ENCODE data around the gene PTGFRN.
A peak's percentile ranks its signal among the peaks of the same experiment; 100 is the strongest.
"Not testable (repeated sequence)": the region's sequence is repeated elsewhere in the genome, so short reads cannot be mapped to it uniquely, and the experiment has no call there.

The PTGFRN gene

GRCh38 chr1:116909512-116910378 is at the start of gene PTGFRN:
Gene PTGFRN (plus strand): TSS chr1:116909916. CDS start chr1:116910204, 288 bp downstream.
- no peak for TF ChIP-seq CTCF (IDR thresholded peaks at IDR 0.05; ENCODE audit: unreplicated experiment in 3 of 3)
- no peaks in the 10 kb centered on the region for H3K27me3 Mint-ChIP-seq (ENCODE audit: low read depth)
- peak within 1 kb of the TSS; percentile 92 to 97 (median 95) for H3K27ac Mint-ChIP-seq
- no peaks in the 10 kb centered on the region for H3K36me3 Mint-ChIP-seq (ENCODE audit: low read depth)
- H3K4me3 Mint-ChIP-seq = peak within 1 kb of the TSS; percentile 93 to 97 (median 94)
- H3K9me3 Mint-ChIP-seq = no peaks in the 10 kb centered on the region
- H3K4me1 Mint-ChIP-seq = peaks cover 7% of the 10 kb centered on the region

GRCh38 chr1:116860167-116860566 is 49.5 kb upstream of the PTGFRN start:
- H3K4me1 Mint-ChIP-seq = peaks cover 19% of the 10 kb centered on the region
- H3K27me3 Mint-ChIP-seq (ENCODE audit: low read depth); H3K4me3 Mint-ChIP-seq; H3K36me3 Mint-ChIP-seq (ENCODE audit: low read depth); H3K27ac Mint-ChIP-seq; H3K9me3 Mint-ChIP-seq: not testable (repeated sequence)

GRCh38 chr1:116861137-116861536 is 48.6 kb upstream of the PTGFRN start:
- H3K27ac Mint-ChIP-seq = no peak overlapping the region
- peaks cover 9% of the 10 kb centered on the region for H3K4me1 Mint-ChIP-seq
- H3K36me3 Mint-ChIP-seq (ENCODE audit: low read depth) = no peaks in the 10 kb centered on the region
- H3K27me3 Mint-ChIP-seq (ENCODE audit: low read depth) = no peaks in the 10 kb centered on the region
- H3K4me3 Mint-ChIP-seq = no peak overlapping the region
- no peaks in the 10 kb centered on the region for H3K9me3 Mint-ChIP-seq
- TF ChIP-seq CTCF (IDR thresholded peaks at IDR 0.05; ENCODE audit: unreplicated experiment in 3 of 3) = no peak

GRCh38 chr1:116863031-116863430 is 46.7 kb upstream of the PTGFRN start:
- not testable (repeated sequence) for H3K4me3 Mint-ChIP-seq; H3K4me1 Mint-ChIP-seq; H3K27ac Mint-ChIP-seq; H3K27me3 Mint-ChIP-seq (ENCODE audit: low read depth); H3K36me3 Mint-ChIP-seq (ENCODE audit: low read depth); H3K9me3 Mint-ChIP-seq

- H3K9me3 Mint-ChIP-seq; H3K27ac Mint-ChIP-seq; H3K27me3 Mint-ChIP-seq (ENCODE audit: low read depth); H3K4me3 Mint-ChIP-seq; H3K36me3 Mint-ChIP-seq (ENCODE audit: low read depth): not testable (repeated sequence)
- peaks cover 10% of the 10 kb centered on the region for H3K4me1 Mint-ChIP-seq
Observed at GRCh38 chr1:116866478-116866877, 43.2 kb upstream of the PTGFRN start.

GRCh38 chr1:116868385-116868784 is 41.3 kb upstream of the PTGFRN start:
- no peak for TF ChIP-seq CTCF (IDR thresholded peaks at IDR 0.05; ENCODE audit: unreplicated experiment in 3 of 3)
- Mint-ChIP-seq H3K4me3 (no peak overlapping the region), H3K9me3 (no peaks in the 10 kb centered on the region), H3K27me3 (ENCODE audit: low read depth) (no peaks in the 10 kb centered on the region), H3K36me3 (ENCODE audit: low read depth) (no peaks in the 10 kb centered on the region), H3K4me1 (peaks cover 21% of the 10 kb centered on the region), H3K27ac (no peak overlapping the region)

GRCh38 chr1:116869611-116870010 is 40.1 kb upstream of the PTGFRN start:
- Mint-ChIP-seq H3K9me3 (no peaks in the 10 kb centered on the region), H3K4me1 (peaks cover 28% of the 10 kb centered on the region), H3K4me3 (no peak overlapping the region), H3K27ac (no peak overlapping the region), H3K36me3 (ENCODE audit: low read depth) (no peaks in the 10 kb centered on the region), H3K27me3 (ENCODE audit: low read depth) (no peaks in the 10 kb centered on the region)
- no peak for TF ChIP-seq CTCF (IDR thresholded peaks at IDR 0.05; ENCODE audit: unreplicated experiment in 3 of 3)
